ENCODE results near the gene FMOD.
"Not testable (repeated sequence)": the region's sequence is repeated elsewhere in the genome, so short reads cannot be mapped to it uniquely, and the experiment has no call there.

The FMOD gene

DNA sequence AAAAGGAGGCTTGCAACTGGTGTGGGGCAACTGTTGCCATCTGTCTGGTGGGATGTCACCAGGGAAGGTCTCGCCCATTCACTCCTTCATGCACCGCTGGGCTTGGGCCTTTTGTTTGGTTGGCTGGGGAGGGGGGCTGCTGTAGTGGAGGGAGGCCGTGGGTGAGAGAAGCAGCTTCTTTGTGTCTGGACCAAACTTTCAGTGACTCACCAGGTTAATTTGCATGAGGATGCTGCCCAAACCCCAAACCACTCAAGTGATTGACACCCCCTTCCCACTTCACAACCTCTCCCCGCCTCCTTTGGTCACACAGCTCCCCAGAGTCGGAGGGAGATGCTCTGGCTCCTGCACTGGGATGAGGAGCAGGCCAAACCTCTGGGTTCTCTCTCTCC, 25.9 kb downstream of the FMOD start:
- peak; percentile 82 for DNase-seq

DNA sequence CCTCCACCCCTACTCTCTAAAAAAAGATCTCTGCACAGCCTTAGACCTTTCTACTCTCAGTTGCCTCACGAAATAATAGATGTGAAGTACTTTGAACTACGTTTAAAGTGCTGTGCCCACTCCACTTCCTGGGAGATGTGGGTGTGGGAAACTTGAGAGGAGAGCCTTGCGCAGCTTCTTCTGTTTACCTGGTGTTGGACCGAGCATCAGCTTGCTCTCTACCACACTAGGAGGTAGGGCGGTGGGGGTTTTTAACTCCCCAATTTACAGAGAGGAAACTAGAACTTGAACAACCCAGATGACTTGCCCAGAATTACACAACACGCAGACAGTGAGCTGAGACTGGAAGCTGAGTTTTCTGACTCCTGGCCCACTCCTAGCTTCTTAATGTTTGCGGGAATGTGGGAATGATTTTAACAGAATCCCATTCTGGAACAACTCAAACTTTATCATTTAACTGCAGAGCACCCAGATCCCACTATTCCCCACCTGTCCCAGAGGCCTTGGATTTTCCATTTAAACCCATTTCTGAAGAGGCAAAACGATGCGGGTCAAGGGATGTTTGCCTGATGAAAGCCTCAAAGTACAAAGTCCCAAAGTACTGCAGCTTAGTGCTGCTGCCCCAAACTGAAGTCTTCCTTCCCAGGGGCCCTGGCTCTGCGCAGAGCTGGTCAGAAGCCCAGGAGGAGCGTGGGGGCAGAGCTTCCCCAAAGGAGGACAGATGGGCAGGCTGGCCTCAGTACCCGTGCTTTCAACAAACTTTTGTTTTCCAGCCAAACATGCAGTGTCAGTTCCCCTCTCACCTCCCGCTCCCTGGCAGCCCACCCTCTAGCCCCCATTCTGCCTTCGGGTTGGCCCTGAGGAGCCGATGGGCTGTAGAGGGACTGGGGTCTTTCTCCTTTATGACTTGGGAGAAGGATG, 26.6 kb downstream of the FMOD start:
- peak; percentile 81 for DNase-seq

DNA sequence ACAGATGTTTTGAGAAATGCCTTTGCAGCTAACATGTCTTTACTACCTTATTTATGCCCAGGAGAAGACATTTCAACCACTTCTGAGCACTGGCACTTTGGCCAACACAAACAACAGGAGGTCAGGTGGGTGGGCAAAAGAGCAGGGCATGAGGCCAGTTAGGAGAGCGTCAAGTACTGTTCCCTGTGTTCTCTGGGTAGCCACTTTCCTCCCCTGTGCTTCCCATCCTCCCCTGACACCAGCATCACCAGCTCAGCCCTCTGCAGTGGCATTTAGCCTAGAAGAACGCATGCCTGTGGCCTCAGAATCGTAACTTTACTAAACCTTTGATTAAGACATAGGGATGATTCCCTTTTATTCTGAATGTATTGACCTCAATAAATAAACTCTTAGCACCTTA, 27.3 kb downstream of the FMOD start:
- DNase-seq = no peak

DNA sequence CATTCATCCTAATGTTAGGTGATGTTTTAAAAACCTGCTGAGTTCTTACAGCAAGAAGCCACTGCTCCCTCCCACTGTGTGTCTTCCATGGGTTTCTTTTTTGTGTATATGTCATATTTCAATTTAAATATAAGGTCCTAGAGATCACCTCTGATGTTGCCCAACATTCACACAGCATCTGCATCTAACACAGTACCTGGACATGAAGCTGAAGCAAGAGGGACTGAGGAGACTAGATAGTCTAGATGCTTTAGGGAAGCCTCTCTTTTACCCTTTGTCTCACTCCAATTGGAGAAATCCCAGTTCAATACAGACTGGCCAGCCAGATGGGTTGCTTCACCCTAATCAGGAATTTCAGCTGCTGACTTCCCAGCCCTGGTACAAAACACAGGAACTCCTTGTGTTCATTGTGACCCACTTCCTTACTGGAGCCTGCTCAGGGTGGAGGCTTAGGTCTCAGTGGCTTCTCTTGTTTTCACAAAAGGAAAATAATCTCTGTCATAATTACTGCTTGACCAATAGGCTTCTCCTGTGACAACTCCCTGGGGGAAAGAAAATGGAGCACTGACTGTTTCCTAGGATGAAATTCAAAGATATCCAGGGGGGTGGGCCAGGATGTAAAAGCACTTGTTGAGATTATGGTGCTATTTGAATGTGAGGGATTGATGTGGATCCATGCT, 28.3 kb downstream of the FMOD start:
- no peak for DNase-seq

DNA sequence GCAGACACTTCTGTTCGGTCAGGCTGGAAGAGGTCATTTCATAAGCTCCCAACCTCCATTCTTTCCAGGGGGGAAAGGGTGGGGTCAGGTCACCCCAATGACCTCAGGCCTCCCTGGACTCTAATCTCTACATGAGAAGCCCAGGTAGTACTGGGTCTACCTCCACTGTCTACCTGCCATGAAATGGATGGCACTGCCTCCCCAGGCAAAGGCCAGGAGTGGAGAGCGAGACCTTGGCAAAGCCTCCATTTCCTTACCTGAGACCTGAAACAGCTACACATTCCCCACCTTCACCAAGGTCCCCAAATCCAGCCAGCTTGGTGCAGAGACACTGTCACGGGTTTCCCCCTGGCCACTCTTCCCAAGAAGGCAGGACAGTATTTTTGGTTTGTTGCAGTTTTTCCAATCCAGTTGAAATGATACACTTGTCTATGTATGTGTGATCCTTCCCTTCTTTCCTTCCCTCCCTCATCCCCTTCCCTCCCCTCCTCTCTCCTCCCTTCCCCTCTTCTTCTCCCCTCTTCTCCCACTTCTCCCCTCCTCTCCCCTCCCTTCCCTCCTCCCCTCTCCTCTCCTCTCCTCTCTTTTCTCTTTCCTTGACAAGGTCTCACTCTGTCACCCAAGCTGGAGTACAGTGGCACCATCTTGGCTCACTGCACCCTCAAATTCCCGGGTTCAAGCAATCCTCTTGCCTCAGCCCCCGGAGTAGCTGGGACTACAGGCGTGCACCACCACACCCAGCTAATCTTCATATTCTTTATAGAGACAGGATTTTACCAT, 29.5 kb downstream of the FMOD start:
- no peak for DNase-seq

DNA sequence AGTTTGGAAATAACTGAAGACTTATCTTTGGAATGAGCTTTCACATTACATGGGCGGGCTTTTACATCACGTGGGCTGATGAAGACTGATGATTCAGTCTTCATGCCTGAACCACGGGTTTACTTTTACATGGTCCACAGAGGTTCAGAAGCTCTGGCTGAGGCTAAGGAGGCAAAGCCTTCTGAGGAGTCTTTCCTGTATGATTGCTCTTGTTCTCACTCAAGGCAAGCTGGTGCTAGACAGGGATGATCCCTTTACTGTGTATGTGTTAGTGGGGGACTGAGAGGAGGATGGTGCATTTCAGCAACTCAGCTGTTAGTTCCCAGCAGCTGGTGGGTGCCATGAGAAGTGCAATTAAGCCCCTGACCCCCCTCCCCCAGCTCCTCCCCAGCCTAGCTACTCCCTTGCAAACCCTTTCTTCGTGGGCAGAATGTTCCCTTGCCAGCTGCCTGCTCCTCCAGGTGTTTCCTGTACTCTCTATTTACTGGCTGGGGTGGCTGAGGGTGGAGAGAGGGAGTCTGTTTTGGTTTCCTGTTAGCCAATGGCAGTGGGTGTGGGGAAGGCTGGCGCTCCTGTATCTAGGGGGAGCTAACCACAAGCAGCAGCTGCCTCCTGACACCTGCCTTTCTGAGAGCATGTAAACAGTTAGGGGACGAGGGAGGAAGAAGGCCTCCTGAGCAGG, 30.2 kb downstream of the FMOD start:
- peak; percentile 84 for DNase-seq

DNA sequence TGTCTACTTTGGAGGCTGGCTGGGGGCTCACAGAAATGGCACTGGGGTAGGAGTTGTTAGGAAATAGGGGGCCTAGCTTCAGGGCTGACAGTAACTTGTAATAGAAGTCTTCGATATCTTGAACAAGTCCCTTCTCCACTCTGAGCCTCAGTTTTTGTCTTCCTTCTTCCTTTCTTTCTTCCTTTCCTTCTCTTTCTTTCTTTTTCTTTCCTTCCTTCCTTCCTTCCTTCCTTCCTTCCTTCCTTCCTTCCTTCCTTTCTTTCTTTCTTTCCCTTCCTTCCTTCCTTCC, 32.7 kb downstream of the FMOD start:
- DNase-seq = no peak

DNA sequence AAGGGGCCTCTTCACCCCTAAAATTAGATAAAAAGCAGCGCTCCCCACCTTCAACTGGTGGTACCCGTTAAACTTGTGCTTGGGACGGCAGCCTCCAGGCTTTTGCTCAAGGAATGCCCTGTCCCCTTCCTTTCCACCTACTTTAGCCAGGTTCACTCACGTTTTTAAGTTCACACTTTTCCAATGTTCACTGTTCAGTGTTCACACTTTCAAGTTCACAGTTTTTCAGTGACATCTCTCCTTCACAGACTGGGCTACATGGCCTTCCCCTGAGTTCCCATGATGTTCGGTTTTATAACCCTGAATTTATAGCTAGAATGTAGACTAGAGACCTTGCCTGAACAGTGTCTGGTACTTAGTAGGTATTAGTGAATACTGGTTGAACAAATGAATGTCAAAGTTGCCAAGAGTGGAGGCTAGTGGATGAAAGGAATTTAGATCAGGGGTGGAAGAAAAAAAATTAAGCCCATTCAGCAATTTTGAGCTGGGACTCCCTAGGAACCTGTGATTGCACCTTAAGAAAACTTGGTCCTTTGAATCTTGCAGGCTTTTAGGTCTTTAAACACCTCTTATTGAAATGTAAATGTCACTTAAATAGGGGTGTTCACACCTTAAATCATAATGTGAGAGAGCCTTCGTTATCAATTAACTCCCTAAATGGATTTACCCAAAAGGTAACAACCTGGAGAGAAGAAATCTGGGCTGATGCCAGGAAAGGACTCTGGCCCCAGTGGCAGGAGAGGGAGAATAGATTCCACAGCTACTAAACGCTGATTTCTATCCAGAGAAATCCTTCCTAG, 33.3 kb downstream of the FMOD start:
- no peak for DNase-seq

DNA sequence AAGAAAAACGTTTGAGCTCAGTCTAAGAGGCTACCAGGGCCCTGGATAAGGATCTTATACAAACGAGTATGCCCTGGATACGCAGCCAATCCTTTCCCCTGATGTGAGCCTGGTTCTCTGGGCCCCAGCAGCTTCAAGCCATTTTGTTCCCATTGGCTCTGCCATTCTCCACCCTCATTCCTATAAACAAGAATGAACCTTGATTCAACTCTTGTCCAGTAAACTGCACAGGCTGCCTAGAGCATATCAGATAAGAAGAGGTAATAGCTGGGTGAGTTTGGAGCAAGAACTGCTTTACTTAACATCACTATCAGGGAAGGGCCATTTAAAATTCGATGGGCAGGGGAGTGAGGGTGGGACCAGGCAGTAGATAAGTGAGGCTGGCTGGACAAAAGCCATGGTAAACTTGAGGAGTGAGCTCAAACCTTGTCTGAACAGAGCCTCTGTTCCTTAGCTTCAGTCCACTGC, 34.3 kb downstream of the FMOD start:
- DNase-seq = no peak

DNA sequence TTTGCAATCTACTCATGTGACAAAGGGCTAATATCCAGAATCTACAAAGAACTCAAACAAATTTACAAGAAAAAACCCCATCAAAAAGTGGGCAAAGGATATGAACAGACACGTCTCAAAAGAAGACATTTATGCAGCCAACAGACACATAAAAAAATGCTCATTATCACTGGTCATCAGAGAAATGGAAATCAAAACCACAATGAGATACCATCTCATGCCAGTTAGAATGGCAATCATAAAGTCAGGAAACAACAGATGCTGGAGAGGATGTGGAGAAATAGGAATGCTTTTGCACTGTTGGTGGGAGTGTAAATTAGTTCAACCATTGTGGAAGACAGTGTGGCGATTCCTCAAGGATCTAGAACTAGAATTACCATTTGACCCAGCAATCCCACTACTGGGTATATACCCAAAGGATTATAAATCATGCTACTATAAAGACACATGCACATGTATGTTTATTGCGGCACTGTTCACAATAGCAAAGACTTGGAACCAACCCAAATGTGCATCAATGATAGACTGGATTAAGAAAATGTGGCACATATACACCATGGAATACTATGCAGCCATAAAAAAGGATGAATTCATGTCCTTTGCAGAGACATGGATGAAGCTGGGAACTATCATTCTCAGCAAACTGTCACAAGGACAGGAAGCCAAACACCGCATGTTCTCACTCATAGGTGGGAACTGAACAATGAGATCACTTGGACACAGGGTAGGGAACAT, 36.7 kb downstream of the FMOD start:
- DNase-seq = not testable (repeated sequence)

DNA sequence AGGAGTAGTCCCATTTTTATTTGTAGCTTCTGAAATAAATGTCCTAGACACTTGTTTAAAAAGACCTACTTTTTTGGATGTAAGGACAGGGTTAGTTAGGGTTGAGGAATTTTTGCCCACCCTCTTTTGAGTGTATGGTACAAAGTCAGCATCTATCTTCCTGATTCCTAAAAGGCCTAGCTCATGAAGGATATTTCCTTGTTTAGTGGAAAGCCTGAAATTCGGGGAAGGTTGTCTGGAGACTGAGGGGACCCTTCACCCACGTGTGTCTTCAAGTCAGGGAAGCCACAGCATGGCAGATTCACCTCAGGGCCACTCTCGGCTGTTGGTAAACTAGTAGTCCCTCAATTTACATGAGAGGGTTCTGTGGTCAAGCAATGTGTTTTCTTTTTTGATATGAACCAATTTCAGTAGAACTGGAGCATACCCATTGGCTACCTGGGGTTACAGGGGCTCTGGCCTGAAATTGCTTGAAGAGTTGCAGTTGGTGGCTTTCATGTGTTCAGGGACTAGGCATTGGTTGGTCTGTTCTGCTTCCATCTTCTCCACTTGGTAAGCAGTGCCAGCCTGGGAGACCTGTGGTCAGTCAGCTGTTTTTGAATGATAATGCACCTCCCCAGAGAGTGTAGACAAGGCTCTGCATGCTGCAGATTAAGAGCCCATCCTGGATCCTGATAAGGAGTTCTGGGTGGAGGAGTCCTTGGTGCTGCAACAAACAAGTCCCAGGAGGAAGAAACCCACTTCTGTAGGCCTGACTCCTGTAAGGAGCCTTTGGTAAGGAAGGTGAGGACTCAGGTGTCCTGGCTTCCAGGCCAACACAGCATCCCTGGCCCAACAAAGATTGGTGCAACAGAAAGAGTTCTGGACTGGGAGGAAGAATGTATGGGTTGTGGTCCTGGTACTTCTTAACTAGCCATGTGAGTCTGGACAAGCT, 39.3 kb downstream of the FMOD start:
- no peak for DNase-seq

DNA sequence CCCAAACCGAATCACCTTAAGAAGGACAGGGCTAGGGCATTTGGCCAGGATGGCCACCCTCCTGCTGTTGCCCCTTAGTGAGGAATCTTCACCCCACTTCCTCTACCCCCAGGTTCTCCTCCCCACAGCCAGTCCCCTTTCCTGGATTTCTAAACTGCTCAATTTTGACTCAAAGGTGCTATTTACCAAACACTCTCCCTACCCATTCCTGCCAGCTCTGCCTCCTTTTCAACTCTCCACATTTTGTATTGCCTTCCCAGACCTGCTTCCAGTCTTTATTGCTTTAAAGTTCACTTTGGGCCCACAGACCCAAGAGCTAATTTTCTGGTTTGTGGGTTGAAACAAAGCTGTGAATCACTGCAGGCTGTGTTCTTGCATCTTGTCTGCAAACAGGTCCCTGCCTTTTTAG, 42.0 kb downstream of the FMOD start:
- no peak for DNase-seq

DNA sequence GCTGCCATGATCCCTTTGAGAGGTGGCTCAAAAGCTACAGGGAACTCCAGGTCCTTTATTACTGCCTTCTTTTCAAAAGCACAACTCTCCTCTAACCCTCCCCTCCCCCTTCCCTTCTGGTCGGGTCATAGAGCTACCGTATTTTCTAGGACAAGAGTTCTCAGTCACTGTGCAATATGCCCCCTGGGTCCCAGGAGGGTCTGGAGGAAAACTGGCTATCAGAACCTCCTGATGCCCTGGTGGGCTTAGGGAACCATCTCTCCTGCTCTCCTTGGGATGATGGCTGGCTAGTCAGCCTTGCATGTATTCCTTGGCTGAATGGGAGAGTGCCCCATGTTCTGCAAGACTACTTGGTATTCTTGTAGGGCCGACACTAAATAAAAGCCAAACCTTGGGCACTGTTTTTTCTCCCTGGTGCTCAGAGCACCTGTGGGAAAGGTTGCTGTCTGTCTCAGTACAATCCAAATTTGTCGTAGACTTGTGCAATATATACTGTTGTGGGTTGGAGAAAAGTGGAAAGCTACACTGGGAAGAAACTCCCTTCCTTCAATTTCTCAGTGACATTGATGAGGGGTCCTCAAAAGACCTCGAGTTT, 42.5 kb downstream of the FMOD start:
- no peak for DNase-seq

DNA sequence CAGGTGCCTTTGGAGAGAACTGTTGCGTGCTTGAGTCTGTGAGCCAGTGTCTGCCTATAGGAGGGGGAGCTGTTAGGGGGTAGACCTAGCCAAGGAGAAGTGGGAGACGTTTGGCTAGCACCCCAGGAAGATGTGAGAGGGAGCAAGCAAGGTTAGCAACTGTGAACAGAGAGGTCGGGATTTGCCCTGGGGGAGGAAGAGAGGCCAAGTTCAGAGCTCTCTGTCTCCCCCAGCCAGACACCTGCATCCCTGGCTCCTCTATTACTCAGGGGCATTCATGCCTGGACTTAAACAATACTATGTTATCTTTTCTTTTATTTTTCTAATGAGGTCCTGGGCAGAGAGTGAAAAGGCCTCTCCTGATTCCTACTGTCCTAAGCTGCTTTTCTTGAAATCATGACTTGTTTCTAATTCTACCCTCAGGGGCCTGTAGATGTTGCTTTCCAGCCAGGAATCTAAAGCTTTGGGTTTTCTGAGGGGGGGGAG, 43.2 kb downstream of the FMOD start:
- DNase-seq = no peak

DNA sequence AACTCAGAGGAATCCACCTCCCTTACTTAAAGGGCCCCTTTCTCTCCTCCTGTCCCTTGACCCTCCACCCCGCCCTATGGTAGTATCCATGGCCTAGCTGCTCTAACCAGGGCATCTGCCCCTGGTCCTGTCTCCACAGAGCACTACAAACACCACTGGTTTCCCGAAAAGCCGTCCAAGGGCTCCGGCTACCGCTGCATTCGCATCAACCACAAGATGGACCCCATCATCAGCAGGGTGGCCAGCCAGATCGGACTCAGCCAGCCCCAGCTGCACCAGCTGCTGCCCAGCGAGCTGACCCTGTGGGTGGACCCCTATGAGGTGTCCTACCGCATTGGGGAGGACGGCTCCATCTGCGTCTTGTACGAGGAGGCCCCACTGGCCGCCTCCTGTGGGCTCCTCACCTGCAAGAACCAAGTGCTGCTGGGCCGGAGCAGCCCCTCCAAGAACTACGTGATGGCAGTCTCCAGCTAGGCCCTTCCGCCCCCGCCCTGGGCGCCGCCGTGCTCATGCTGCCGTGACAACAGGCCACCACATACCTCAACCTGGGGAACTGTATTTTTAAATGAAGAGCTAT, 43.9 kb downstream of the FMOD start:
- peak; percentile 83 for DNase-seq

DNA sequence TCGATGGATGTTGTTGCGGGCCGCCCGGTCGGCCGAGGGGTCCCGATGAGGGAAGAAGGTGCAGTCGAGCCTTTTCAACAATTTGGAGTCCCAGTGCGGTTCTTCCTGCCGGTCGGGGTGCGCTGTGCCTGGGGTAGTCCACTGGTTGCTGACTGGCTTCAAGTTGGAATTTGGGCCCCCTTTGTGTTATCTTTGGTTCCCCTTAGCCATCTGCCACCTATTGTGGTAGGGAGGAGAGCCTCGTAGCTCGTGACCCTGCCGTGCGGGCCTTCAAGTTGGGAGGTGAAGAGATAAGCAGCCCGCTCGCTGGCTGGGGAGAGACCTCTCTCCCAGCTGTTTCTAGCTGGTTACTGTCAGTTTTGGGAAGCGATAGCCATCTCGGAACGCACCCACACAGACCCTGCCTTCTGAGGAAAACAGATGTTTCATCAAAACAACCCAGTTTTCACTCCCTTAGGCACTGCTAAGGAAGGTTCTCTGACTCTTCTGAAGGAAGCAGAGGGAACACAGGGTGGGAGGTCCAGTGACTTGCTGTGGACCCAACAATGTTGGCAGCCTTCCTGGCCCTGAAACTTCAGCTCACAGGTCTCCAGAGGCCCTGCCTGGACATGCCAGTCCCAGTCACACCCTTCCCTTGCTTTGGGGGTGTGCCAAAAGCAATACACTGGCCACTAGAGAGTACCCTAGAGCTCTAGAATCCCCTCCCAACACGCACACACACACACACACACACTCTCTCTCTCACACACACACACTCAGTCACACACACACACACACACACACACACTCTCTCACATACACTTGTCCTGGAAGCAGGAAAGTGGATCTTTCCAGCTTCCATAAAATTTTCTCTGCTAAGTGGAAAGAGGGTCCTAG, 44.6 kb downstream of the FMOD start:
- peak; percentile 76 for DNase-seq

DNA sequence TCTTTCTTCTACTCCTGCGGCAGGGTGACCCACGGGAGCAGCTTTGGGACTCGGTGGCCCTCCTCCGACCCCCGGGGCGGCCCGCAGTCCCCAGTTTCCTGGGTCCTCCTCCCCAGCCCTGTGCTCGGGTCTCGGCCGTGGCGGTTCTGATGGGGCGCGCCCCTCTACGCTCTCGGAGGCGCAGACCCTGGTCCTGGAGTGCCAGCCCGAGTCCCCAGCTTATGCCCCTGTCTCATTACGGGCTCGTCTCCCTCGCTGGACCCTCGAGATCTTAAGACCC, 45.2 kb downstream of the FMOD start:
- DNase-seq = no peak

Measured in activated effector memory CD4-positive, alpha-beta T cell treated with anti-CD3 and anti-CD28 coated beads, Interleukin-2, amount 50 U/mL, for 16 hours (primary cell).